OCI-LY3 (cell line): ENCODE results near the gene GMCL2.

Experiments
- H2AFZ ChIP-seq: fragments of 200-600, 300-600 bp; shearing (Covaris generic); 2 replicates; pipeline ENCODE4 v1.6.0; 2014; ENCODE audit warnings: antibody characterized with exemption, low read depth, low read length
- H3K27ac ChIP-seq: fragments of 200-600, 300-600 bp; sonication (generic); 2 replicates; pipeline ENCODE4 v1.5.1; 2014; ENCODE audit warnings: mild to moderate bottlenecking, low read length, moderate library complexity, mixed read lengths
- H3K27me3 ChIP-seq: fragments of 200-600, 300-600 bp; sonication (generic); 2 replicates; pipeline ENCODE4 v1.6.1; 2014; ENCODE audit warnings: low read depth, low read length, mixed read lengths
- H3K36me3 ChIP-seq: fragments of 200-600, 300-600 bp; sonication (generic); replicated peaks from 2 replicates; pipeline ENCODE3; 2014; ENCODE audit warnings: low read depth, low read length, mixed read lengths
- H3K4me1 ChIP-seq: fragments of 300-600, 200-600 bp; sonication (generic); 2 replicates; pipeline ENCODE4 v1.6.1; 2014; ENCODE audit warnings: low read length, mixed read lengths
- H3K4me2 ChIP-seq: fragments of 200-600, 300-600 bp; sonication (generic); 2 replicates; pipeline ENCODE4 v1.6.1; 2014; ENCODE audit warnings: low read length, mixed read lengths
- H3K4me3 ChIP-seq: fragments of 300-600, 200-600 bp; sonication (generic); 2 replicates; pipeline ENCODE4 v1.5.1; 2014; ENCODE audit warnings: antibody characterized with exemption, mild to moderate bottlenecking, low read length, moderate library complexity
- H3K79me2 ChIP-seq: fragments of 300-600, 200-600 bp; shearing (Covaris generic); 2 replicates; pipeline ENCODE4 v1.6.1; 2014; ENCODE audit warnings: mild to moderate bottlenecking, low read length, mixed read lengths
- H3K9ac ChIP-seq: fragments of 300-600, 200-600 bp; shearing (Covaris generic); 2 replicates; pipeline ENCODE4 v1.6.0; 2014; ENCODE audit warnings: mild to moderate bottlenecking, low read length, moderate library complexity
- H3K9me3 ChIP-seq: fragments of 200-600, 300-600 bp; shearing (Covaris generic); 2 replicates; pipeline ENCODE4 v1.6.1; 2014; ENCODE audit warnings: low read length, mixed read lengths; ENCODE audit not compliant: insufficient read depth
- H4K20me1 ChIP-seq: fragments of 200-600, 300-600 bp; sonication (generic); 2 replicates; pipeline ENCODE4 v1.6.1; 2016; ENCODE audit warnings: low read length, mixed read lengths; ENCODE audit not compliant: insufficient read depth
- CTCF ChIP-seq: fragments of 200-600, 300-600 bp; sonication (generic); IDR thresholded peaks from 2 replicates; pipeline ENCODE4 v1.5.1; 2014; ENCODE audit warnings: antibody characterized with exemption, low read length, low read depth
- EZH2phosphoT487 ChIP-seq: fragments of 200-600 bp; shearing (Covaris generic); IDR thresholded peaks from 2 replicates; pipeline ENCODE4 v1.6.1; 2018; ENCODE audit warnings: antibody characterized with exemption, mixed run types, low read depth

GMCL2 gene

GRCh38 chr5:178228609-178229008, 41.4 kb upstream of the GMCL2 start:
- H3K9ac ChIP-seq = no peak overlapping the region
- peaks cover 40% of the 10 kb centered on the region for H3K79me2 ChIP-seq
- H3K4me1 ChIP-seq = peaks cover 16% of the 10 kb centered on the region
- peaks cover 14% of the 10 kb centered on the region for H4K20me1 ChIP-seq
- no peaks in the 10 kb centered on the region for H3K27me3 ChIP-seq
- H3K27ac ChIP-seq = no peak overlapping the region
- H3K9me3 ChIP-seq = no peaks in the 10 kb centered on the region
- H3K36me3 ChIP-seq = peaks cover 52% of the 10 kb centered on the region
- TF ChIP-seq CTCF = no peak
- no peak for TF ChIP-seq EZH2phosphoT487
- no peak overlapping the region for H2AFZ ChIP-seq
- no peak overlapping the region for H3K4me2 ChIP-seq
- no peak overlapping the region for H3K4me3 ChIP-seq

GRCh38 chr5:178227929-178228328, 40.8 kb upstream of the GMCL2 start:
- Histone ChIP-seq H2AFZ (no peak overlapping the region), H3K9me3 (no peaks in the 10 kb centered on the region), H3K36me3 (peaks cover 52% of the 10 kb centered on the region), H3K27me3 (no peaks in the 10 kb centered on the region), H3K79me2 (peaks cover 42% of the 10 kb centered on the region), H3K4me2 (no peak overlapping the region), H4K20me1 (peaks cover 18% of the 10 kb centered on the region), H3K4me1 (peaks cover 12% of the 10 kb centered on the region), H3K27ac (no peak overlapping the region), H3K4me3 (no peak overlapping the region), H3K9ac (no peak overlapping the region)
- TF ChIP-seq EZH2phosphoT487 = no peak
- TF ChIP-seq CTCF = no peak

GRCh38 chr5:178227138-178227659, 40.0 kb upstream of the GMCL2 start:
- Histone ChIP-seq H3K4me1 (peaks cover 11% of the 10 kb centered on the region), H3K4me2 (no peak overlapping the region), H3K27ac (no peak overlapping the region), H3K9me3 (no peaks in the 10 kb centered on the region), H3K4me3 (no peak overlapping the region), H3K27me3 (no peaks in the 10 kb centered on the region), H3K36me3 (peaks cover 55% of the 10 kb centered on the region), H3K79me2 (peaks cover 42% of the 10 kb centered on the region), H4K20me1 (peaks cover 21% of the 10 kb centered on the region), H3K9ac (no peak overlapping the region), H2AFZ (no peak overlapping the region)
- TF ChIP-seq CTCF = no peak
- TF ChIP-seq EZH2phosphoT487 = no peak

- no peak overlapping the region for H3K27ac ChIP-seq
- TF ChIP-seq CTCF (no peak), EZH2phosphoT487 (no peak)
- H4K20me1 ChIP-seq = peaks cover 16% of the 10 kb centered on the region; the same call in 1 of the 2 replicates
- H3K79me2 ChIP-seq = peaks cover 22% of the 10 kb centered on the region
- H3K4me3 ChIP-seq = no peak overlapping the region
- H3K27me3 ChIP-seq = no peaks in the 10 kb centered on the region
- H2AFZ ChIP-seq = no peak overlapping the region
- no peaks in the 10 kb centered on the region for H3K4me1 ChIP-seq
- H3K4me2 ChIP-seq = no peak overlapping the region
- H3K36me3 ChIP-seq = peaks cover 47% of the 10 kb centered on the region
- no peak overlapping the region for H3K9ac ChIP-seq
- H3K9me3 ChIP-seq = no peaks in the 10 kb centered on the region
Measured at GRCh38 chr5:178225174-178225573, 38.0 kb upstream of the GMCL2 start.
